ENCODE data around the gene ZNFX1. TPM values are rescaled to one million over a fixed set of nuclear protein-coding genes. Genes with fewer than 3 reads are reported as not detected.

Gene ZNFX1
- total RNA-seq, 2 experiments from 2014 or later: 50.6 to 51.6 TPM

- H3K27ac Mint-ChIP-seq: no peak overlapping the region
- CTCF ChIA-PET: interaction anchor here (0.6 to 1.2 kb wide), 2 partner anchors 9 to 154 kb away, joined by 3 read pairs; no protein-coding TSS in a partner anchor
These were observed 25.1 kb downstream of the ZNFX1 start for GRCh38 chr20:49252556-49253350.

DNA sequence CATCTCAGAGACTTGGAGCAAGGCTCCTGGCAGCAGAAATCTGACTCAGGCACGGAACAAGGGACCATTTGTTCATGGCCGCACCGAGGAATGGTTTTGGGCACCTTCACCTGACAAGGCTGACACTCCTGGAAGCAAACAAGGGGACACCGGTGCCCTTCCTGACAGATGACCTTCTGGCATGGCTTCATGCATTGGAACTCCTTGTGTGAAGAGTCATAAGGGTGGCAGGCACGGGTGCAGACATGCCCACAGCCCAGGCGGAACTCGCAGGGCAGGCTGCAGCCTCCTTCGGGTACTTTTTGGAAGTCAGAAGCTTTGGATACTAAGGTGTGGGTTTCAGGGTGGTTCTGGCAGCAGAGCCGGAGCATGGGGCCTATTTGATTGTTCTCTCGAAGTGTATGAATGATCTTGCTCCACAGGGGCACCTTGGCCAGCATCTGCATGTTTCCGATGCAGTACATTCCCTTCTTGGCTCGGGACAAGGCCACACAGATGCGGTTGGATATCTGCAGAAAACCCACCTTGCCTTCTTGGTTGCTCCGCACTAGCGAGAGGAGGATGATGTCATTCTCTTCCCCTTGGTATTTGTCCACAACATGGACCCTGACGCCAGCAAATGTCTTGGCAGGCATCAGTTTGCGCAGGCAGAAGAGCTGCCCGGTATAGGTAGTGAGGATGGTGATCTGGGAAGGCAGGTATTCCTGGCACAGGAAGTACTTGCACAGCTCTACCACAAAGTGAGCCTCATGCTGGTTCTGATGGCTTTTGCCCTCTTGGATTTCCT lies 28.8 kb downstream of the ZNFX1 start:
- intact Hi-C loops (cut with DNase I, micrococcal nuclease): loop anchor here in 1 of 2 experiments (5.0 kb wide), 1 partner anchor 73 kb away; no protein-coding TSS in a partner anchor
- Mint-ChIP-seq H3K36me3 (ENCODE audit: low read depth) (peaks cover 91% of the 10 kb centered on the region), H3K4me1 (ENCODE audit: low read depth) (peaks cover 5% of the 10 kb centered on the region), H3K27ac (peak overlapping the region; percentile 20), H3K4me3 (no peak overlapping the region), H3K9me3 (no peaks in the 10 kb centered on the region), H3K27me3 (no peaks in the 10 kb centered on the region)
- H3K9me3 ChIP-seq (ENCODE audit: control insufficient read depth in 1 of 2, insufficient read depth in 1 of 2, low read length in 2 of 2): no peaks in the 10 kb centered on the region
- CTCF ChIA-PET: interaction anchor here (1.1 kb wide), 1 partner anchor 8 kb away, joined by 3 read pairs; no protein-coding TSS in a partner anchor
- H3K27ac ChIP-seq (ENCODE audit: low read depth in 1 of 2, low read length in 2 of 2): no peak overlapping the region
- DNase-seq (no peak), ATAC-seq (ENCODE audit: poor library complexity) (no peak)
- TF ChIP-seq, protein P1, sequence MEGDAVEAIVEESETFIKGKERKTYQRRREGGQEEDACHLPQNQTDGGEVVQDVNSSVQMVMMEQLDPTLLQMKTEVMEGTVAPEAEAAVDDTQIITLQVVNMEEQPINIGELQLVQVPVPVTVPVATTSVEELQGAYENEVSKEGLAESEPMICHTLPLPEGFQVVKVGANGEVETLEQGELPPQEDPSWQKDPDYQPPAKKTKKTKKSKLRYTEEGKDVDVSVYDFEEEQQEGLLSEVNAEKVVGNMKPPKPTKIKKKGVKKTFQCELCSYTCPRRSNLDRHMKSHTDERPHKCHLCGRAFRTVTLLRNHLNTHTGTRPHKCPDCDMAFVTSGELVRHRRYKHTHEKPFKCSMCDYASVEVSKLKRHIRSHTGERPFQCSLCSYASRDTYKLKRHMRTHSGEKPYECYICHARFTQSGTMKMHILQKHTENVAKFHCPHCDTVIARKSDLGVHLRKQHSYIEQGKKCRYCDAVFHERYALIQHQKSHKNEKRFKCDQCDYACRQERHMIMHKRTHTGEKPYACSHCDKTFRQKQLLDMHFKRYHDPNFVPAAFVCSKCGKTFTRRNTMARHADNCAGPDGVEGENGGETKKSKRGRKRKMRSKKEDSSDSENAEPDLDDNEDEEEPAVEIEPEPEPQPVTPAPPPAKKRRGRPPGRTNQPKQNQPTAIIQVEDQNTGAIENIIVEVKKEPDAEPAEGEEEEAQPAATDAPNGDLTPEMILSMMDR (IDR thresholded peaks at IDR 0.05): no peak
- H3K27me3 ChIP-seq (ENCODE audit: control insufficient read depth in 1 of 2, insufficient read depth in 2 of 2, low read length in 2 of 2): no peaks in the 10 kb centered on the region
- no peaks in the 10 kb centered on the region for H3K4me1 ChIP-seq (ENCODE audit: insufficient read depth, low read length)
- no peak overlapping the region for H3K4me3 ChIP-seq (ENCODE audit: low read length)
- POLR2A ChIA-PET: no interaction called here
- H3K36me3 ChIP-seq (ENCODE audit: insufficient read depth, low read length): peaks cover 91% of the 10 kb centered on the region

More at GRCh38 chr20:49252556-49253350, 25.1 kb downstream of the ZNFX1 start:
- intact Hi-C loops (cut with DNase I, micrococcal nuclease): no loop called here
- Histone ChIP-seq H3K4me1 (ENCODE audit: insufficient read depth, low read length) (no peaks in the 10 kb centered on the region), H3K4me3 (ENCODE audit: low read length) (no peak overlapping the region), H3K36me3 (ENCODE audit: insufficient read depth, low read length) (peaks cover 94% of the 10 kb centered on the region), H3K27ac (ENCODE audit: low read depth in 1 of 2, low read length in 2 of 2) (no peak overlapping the region), H3K9me3 (ENCODE audit: control insufficient read depth in 1 of 2, insufficient read depth in 1 of 2, low read length in 2 of 2) (no peaks in the 10 kb centered on the region), H3K27me3 (ENCODE audit: control insufficient read depth in 1 of 2, insufficient read depth in 2 of 2, low read length in 2 of 2) (no peaks in the 10 kb centered on the region)
- ATAC-seq (ENCODE audit: poor library complexity): no peak
- no peak for DNase-seq
- Mint-ChIP-seq H3K4me1 (ENCODE audit: low read depth) (no peaks in the 10 kb centered on the region), H3K4me3 (no peak overlapping the region), H3K9me3 (no peaks in the 10 kb centered on the region), H3K36me3 (ENCODE audit: low read depth) (peaks cover 93% of the 10 kb centered on the region), H3K27me3 (no peaks in the 10 kb centered on the region)
- TF ChIP-seq, protein P1 (IDR thresholded peaks at IDR 0.05): no peak
- POLR2A ChIA-PET: no interaction called here

DNA sequence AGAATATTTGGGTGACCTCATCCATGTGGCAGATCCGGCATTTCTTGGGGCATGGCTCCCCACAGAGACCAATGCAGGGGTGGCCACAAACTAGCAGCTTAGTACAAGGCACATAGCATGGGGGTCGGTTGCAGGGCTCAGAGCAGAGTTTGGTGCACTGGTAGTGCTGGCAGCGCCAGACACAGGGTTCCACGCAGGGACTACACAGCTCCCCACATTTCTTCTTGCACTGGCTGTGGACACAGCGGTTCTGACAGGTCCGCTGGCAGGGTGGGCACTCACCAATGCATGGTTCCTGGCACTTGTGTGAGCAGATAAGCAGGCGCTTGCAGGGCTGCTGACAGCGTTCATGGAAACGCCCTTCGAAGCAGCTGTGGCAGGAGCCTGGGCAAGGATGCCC lies 29.6 kb downstream of the ZNFX1 start:
- no peak for ATAC-seq (ENCODE audit: poor library complexity)
- Mint-ChIP-seq H3K27me3 (no peaks in the 10 kb centered on the region), H3K9me3 (no peaks in the 10 kb centered on the region), H3K27ac (peak overlapping the region; percentile 64), H3K4me1 (ENCODE audit: low read depth) (peaks cover 5% of the 10 kb centered on the region), H3K4me3 (no peak overlapping the region), H3K36me3 (ENCODE audit: low read depth) (peaks cover 91% of the 10 kb centered on the region)
- no peaks in the 10 kb centered on the region for H3K27me3 ChIP-seq (ENCODE audit: control insufficient read depth in 1 of 2, insufficient read depth in 2 of 2, low read length in 2 of 2)
- H3K9me3 ChIP-seq (ENCODE audit: control insufficient read depth in 1 of 2, insufficient read depth in 1 of 2, low read length in 2 of 2): no peaks in the 10 kb centered on the region
- intact Hi-C loops (cut with DNase I, micrococcal nuclease): loop anchor here in 1 of 2 experiments (5.0 kb wide), 1 partner anchor 74 kb away; no protein-coding TSS in a partner anchor
- no peak overlapping the region for H3K27ac ChIP-seq (ENCODE audit: low read depth in 1 of 2, low read length in 2 of 2)
- H3K36me3 ChIP-seq (ENCODE audit: insufficient read depth, low read length): peaks cover 92% of the 10 kb centered on the region
- TF ChIP-seq, protein P1 (IDR thresholded peaks at IDR 0.05): no peak
- ChIA-PET POLR2A (no interaction called here), CTCF (interaction anchor here (1.0 to 1.1 kb wide), 2 partner anchors 31 to 116 kb away, joined by 3 read pairs; no protein-coding TSS in a partner anchor)
- no peak for DNase-seq
- H3K4me3 ChIP-seq (ENCODE audit: low read length): no peak overlapping the region
- H3K4me1 ChIP-seq (ENCODE audit: insufficient read depth, low read length): no peaks in the 10 kb centered on the region

Measured in CD4-positive, alpha-beta T cell (primary cell).